OCI-LY3 (cell line): ENCODE results near the gene REEP3.

Experiments
- CTCF ChIP-seq: fragments of 200-600, 300-600 bp; sonication (generic); IDR thresholded peaks from 2 replicates; pipeline ENCODE4 v1.5.1; 2014; ENCODE audit warnings: antibody characterized with exemption, low read length, low read depth
- EZH2phosphoT487 ChIP-seq: fragments of 200-600 bp; shearing (Covaris generic); IDR thresholded peaks from 2 replicates; pipeline ENCODE4 v1.6.1; 2018; ENCODE audit warnings: antibody characterized with exemption, mixed run types, low read depth

GRCh38 chr10:63558132-63558784 lies 37.1 kb downstream of the REEP3 start:
- TF ChIP-seq CTCF (no peak), EZH2phosphoT487 (no peak)
